Measurements from ENCODE around the gene PCBP2.

GRCh38 chr12:53472056-53472582 lies 20.2 kb downstream of the PCBP2 start:
- TF ChIP-seq EZH2 (IDR thresholded peaks at IDR 0.05; ENCODE audit: low read length, missing control alignments): no peak
- TF ChIP-seq, protein P1, sequence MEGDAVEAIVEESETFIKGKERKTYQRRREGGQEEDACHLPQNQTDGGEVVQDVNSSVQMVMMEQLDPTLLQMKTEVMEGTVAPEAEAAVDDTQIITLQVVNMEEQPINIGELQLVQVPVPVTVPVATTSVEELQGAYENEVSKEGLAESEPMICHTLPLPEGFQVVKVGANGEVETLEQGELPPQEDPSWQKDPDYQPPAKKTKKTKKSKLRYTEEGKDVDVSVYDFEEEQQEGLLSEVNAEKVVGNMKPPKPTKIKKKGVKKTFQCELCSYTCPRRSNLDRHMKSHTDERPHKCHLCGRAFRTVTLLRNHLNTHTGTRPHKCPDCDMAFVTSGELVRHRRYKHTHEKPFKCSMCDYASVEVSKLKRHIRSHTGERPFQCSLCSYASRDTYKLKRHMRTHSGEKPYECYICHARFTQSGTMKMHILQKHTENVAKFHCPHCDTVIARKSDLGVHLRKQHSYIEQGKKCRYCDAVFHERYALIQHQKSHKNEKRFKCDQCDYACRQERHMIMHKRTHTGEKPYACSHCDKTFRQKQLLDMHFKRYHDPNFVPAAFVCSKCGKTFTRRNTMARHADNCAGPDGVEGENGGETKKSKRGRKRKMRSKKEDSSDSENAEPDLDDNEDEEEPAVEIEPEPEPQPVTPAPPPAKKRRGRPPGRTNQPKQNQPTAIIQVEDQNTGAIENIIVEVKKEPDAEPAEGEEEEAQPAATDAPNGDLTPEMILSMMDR (conservative IDR thresholded peaks at IDR 0.05 in 1 of 2, IDR thresholded peaks at IDR 0.05 in 1 of 2; ENCODE audit: low read depth in 1 of 2, low read length in 2 of 2): no peak
